GM21367 (cell line): Measurements from ENCODE around the gene PYCARD.

Experiments
- ATAC-seq: cut with Tn5 transposase; IDR thresholded peaks from one replicate; pipeline ENCODE4 v1.9.1; 2021; ENCODE audit not compliant: unreplicated experiment

Gene PYCARD

DNA sequence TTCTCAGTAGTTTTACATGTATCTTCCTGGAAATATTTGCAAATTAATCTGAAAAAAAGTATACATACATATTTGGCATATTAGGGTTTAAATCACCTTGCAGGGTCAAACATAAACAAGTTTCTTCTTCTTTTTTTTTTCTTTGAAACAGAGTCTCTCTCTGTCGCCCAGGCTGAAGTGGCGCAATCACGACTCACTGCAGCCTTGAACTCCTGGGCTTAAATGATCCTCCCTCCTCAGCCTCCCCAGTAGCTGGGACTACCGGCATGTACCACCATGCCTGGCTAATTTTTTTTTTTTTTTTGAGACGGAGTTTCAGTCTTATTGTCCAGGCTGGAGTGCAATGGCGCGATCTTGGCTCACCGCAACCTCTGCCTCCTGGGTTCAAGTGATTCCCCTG is 35.2 kb downstream of the PYCARD start:
- no peak for ATAC-seq

- ATAC-seq, result no peak
Measured at GRCh38 chr16:31157136-31157535, 45.4 kb downstream of the PYCARD start.
